ENCODE results near the gene CLSTN2. TPM values are rescaled to one million over a fixed set of nuclear protein-coding genes. Genes with fewer than 3 reads are reported as not detected.

CLSTN2 gene
- polyA plus RNA-seq, 2 donors, result 0.20 TPM

GRCh38 chr3:140128631-140129030, 193.6 kb downstream of the CLSTN2 start:
- Histone ChIP-seq H3K4me3 (ENCODE audit: low read depth in 1 of 2, low read length in 2 of 2) (no peak overlapping the region), H3K9me3 (ENCODE audit: control insufficient read depth in 2 of 2, insufficient read depth in 1 of 2, low read depth in 1 of 2, low read length in 1 of 2) (no peaks in the 10 kb centered on the region), H3K27me3 (ENCODE audit: control insufficient read depth in 1 of 2, insufficient read depth in 2 of 2, low read length in 2 of 2) (no peaks in the 10 kb centered on the region), H3K4me1 (ENCODE audit: control insufficient read depth in 2 of 2, insufficient read depth in 2 of 2, low read length in 1 of 2) (no peaks in the 10 kb centered on the region), H3K36me3 (ENCODE audit: control insufficient read depth in 2 of 2, insufficient read depth in 2 of 2, low read length in 1 of 2) (no peaks in the 10 kb centered on the region), H3K27ac (ENCODE audit: low read depth in 2 of 2, low read length in 1 of 2) (no peak overlapping the region)
- WGBS, 2 donors, result 46 to 62% methylated on average over 5 of the region's 5 CpGs

- H3K36me3 ChIP-seq (ENCODE audit: control insufficient read depth in 2 of 2, insufficient read depth in 2 of 2, low read length in 1 of 2), result no peaks in the 10 kb centered on the region
- no peak overlapping the region for H3K4me3 ChIP-seq (ENCODE audit: low read depth in 1 of 2, low read length in 2 of 2)
- no peaks in the 10 kb centered on the region for H3K27me3 ChIP-seq (ENCODE audit: control insufficient read depth in 1 of 2, insufficient read depth in 2 of 2, low read length in 2 of 2)
- no peak overlapping the region for H3K27ac ChIP-seq (ENCODE audit: low read depth in 2 of 2, low read length in 1 of 2)
- H3K9me3 ChIP-seq (ENCODE audit: control insufficient read depth in 2 of 2, insufficient read depth in 1 of 2, low read depth in 1 of 2, low read length in 1 of 2), result no peaks in the 10 kb centered on the region
- no peaks in the 10 kb centered on the region for H3K4me1 ChIP-seq (ENCODE audit: control insufficient read depth in 2 of 2, insufficient read depth in 2 of 2, low read length in 1 of 2)
- 75 to 76% methylated on average over 6 of the region's 6 CpGs for WGBS, 2 donors
These were observed 194.8 kb downstream of the CLSTN2 start for GRCh38 chr3:140129768-140130284.

DNA sequence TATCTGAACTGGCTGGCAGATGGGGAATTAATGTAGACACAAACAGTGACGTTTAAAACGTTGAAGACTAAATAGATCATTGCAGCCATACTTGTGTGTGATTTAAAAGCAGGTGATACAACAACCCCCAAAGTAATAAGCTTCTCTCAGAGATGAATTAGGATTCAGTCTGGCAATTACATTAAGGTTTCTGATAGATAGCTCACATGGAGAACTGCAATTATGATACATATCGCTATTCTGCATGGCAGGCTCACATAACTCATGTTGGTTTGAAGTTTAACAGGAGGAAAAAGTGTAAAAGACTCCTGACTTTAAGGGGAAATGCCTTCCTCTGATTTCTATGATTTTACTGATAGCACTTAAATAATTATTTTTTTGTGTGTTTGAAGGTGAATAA, 196.9 kb downstream of the CLSTN2 start:
- no peaks in the 10 kb centered on the region for H3K36me3 ChIP-seq (ENCODE audit: control insufficient read depth in 2 of 2, insufficient read depth in 2 of 2, low read length in 1 of 2)
- H3K9me3 ChIP-seq (ENCODE audit: control insufficient read depth in 2 of 2, insufficient read depth in 1 of 2, low read depth in 1 of 2, low read length in 1 of 2), result no peaks in the 10 kb centered on the region
- no peaks in the 10 kb centered on the region for H3K27me3 ChIP-seq (ENCODE audit: control insufficient read depth in 1 of 2, insufficient read depth in 2 of 2, low read length in 2 of 2)
- WGBS, 2 donors, result 62 to 71% methylated on average over 3 of the region's 3 CpGs
- H3K27ac ChIP-seq (ENCODE audit: low read depth in 2 of 2, low read length in 1 of 2), result no peak overlapping the region
- H3K4me3 ChIP-seq (ENCODE audit: low read depth in 1 of 2, low read length in 2 of 2), result no peak overlapping the region
- no peaks in the 10 kb centered on the region for H3K4me1 ChIP-seq (ENCODE audit: control insufficient read depth in 2 of 2, insufficient read depth in 2 of 2, low read length in 1 of 2)

- 78 to 84% methylated on average over 5 of the region's 5 CpGs for WGBS, 2 donors
- no peaks in the 10 kb centered on the region for H3K27me3 ChIP-seq (ENCODE audit: control insufficient read depth in 1 of 2, insufficient read depth in 2 of 2, low read length in 2 of 2)
- no peaks in the 10 kb centered on the region for H3K4me1 ChIP-seq (ENCODE audit: control insufficient read depth in 2 of 2, insufficient read depth in 2 of 2, low read length in 1 of 2)
- no peak overlapping the region for H3K4me3 ChIP-seq (ENCODE audit: low read depth in 1 of 2, low read length in 2 of 2)
- H3K27ac ChIP-seq (ENCODE audit: low read depth in 2 of 2, low read length in 1 of 2), result no peak overlapping the region
- no peaks in the 10 kb centered on the region for H3K36me3 ChIP-seq (ENCODE audit: control insufficient read depth in 2 of 2, insufficient read depth in 2 of 2, low read length in 1 of 2)
- no peaks in the 10 kb centered on the region for H3K9me3 ChIP-seq (ENCODE audit: control insufficient read depth in 2 of 2, insufficient read depth in 1 of 2, low read depth in 1 of 2, low read length in 1 of 2)
These were observed 199.4 kb downstream of the CLSTN2 start for GRCh38 chr3:140134231-140134965.

DNA sequence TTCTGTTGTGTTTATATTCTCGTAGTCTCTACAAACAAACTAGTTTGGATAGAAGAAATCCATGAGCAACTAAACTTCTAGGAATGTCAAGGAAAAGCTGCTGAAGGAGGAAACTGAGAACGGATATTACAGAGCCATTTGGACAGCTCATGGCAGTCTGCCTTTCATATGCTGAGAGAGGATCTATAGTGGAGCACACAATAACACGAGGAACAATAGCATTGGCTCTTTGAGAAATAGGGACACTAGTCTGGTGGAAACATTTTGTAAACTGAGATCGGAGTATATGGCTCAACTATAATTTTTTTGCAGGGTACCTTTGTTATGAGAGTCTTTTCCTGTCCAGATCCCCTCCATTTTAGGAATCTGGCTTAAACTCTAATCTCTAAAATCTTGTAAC, 200.5 kb downstream of the CLSTN2 start:
- no peaks in the 10 kb centered on the region for H3K9me3 ChIP-seq (ENCODE audit: control insufficient read depth in 2 of 2, insufficient read depth in 1 of 2, low read depth in 1 of 2, low read length in 1 of 2)
- WGBS, 2 donors, result 57% methylated on average over 4 of the region's 4 CpGs

GRCh38 chr3:140143367-140144069, 208.5 kb downstream of the CLSTN2 start:
- no peaks in the 10 kb centered on the region for H3K4me1 ChIP-seq (ENCODE audit: control insufficient read depth in 2 of 2, insufficient read depth in 2 of 2, low read length in 1 of 2)
- H3K27me3 ChIP-seq (ENCODE audit: control insufficient read depth in 1 of 2, insufficient read depth in 2 of 2, low read length in 2 of 2), result no peaks in the 10 kb centered on the region
- whole genome bisulfite sequencing, 2 donors, result 88 to 92% methylated on average over 5 of the region's 5 CpGs

More for the DNA sequence above, 200.5 kb downstream of the CLSTN2 start:
- Histone ChIP-seq H3K27ac (ENCODE audit: low read depth in 2 of 2, low read length in 1 of 2) (no peak overlapping the region), H3K4me1 (ENCODE audit: control insufficient read depth in 2 of 2, insufficient read depth in 2 of 2, low read length in 1 of 2) (no peaks in the 10 kb centered on the region), H3K36me3 (ENCODE audit: control insufficient read depth in 2 of 2, insufficient read depth in 2 of 2, low read length in 1 of 2) (no peaks in the 10 kb centered on the region), H3K4me3 (ENCODE audit: low read depth in 1 of 2, low read length in 2 of 2) (no peak overlapping the region), H3K27me3 (ENCODE audit: control insufficient read depth in 1 of 2, insufficient read depth in 2 of 2, low read length in 2 of 2) (no peaks in the 10 kb centered on the region)

DNA sequence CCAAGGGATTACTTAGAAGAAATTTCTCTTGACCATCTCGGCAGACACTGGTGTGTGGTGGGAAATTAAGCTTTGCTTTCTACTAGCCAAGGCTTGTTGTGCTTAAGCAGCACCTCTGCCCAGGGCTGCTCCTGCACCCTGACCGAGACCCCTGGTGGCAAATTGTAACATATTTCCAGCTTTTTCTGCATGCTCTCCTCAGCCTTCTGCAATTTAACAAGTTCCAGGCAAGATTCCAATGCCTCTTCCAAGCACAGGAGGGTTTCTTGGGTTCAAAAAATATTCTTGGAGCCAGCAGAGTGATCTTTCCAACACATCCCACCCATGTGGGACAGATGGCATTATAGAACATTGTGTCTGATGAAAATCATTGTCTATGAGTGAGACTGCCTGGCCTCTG, 210.5 kb downstream of the CLSTN2 start:
- H3K9me3 ChIP-seq (ENCODE audit: control insufficient read depth in 2 of 2, insufficient read depth in 1 of 2, low read depth in 1 of 2, low read length in 1 of 2), result peaks cover 0 to 2% of the 10 kb centered on the region in 2 donors
- no peak overlapping the region for H3K27ac ChIP-seq (ENCODE audit: low read depth in 2 of 2, low read length in 1 of 2)
- no peaks in the 10 kb centered on the region for H3K27me3 ChIP-seq (ENCODE audit: control insufficient read depth in 1 of 2, insufficient read depth in 2 of 2, low read length in 2 of 2)
- H3K4me1 ChIP-seq (ENCODE audit: control insufficient read depth in 2 of 2, insufficient read depth in 2 of 2, low read length in 1 of 2), result no peaks in the 10 kb centered on the region
- 84 to 86% methylated on average over 2 of the region's 2 CpGs for WGBS, 2 donors
- H3K36me3 ChIP-seq (ENCODE audit: control insufficient read depth in 2 of 2, insufficient read depth in 2 of 2, low read length in 1 of 2), result no peaks in the 10 kb centered on the region
- no peak overlapping the region for H3K4me3 ChIP-seq (ENCODE audit: low read depth in 1 of 2, low read length in 2 of 2)

More at GRCh38 chr3:140143367-140144069, 208.5 kb downstream of the CLSTN2 start:
- no peaks in the 10 kb centered on the region for H3K9me3 ChIP-seq (ENCODE audit: control insufficient read depth in 2 of 2, insufficient read depth in 1 of 2, low read depth in 1 of 2, low read length in 1 of 2)
- no peak overlapping the region for H3K4me3 ChIP-seq (ENCODE audit: low read depth in 1 of 2, low read length in 2 of 2)
- no peaks in the 10 kb centered on the region for H3K36me3 ChIP-seq (ENCODE audit: control insufficient read depth in 2 of 2, insufficient read depth in 2 of 2, low read length in 1 of 2)
- no peak overlapping the region for H3K27ac ChIP-seq (ENCODE audit: low read depth in 2 of 2, low read length in 1 of 2)

- H3K27me3 ChIP-seq (ENCODE audit: control insufficient read depth in 1 of 2, insufficient read depth in 2 of 2, low read length in 2 of 2), result no peaks in the 10 kb centered on the region
- no peaks in the 10 kb centered on the region for H3K36me3 ChIP-seq (ENCODE audit: control insufficient read depth in 2 of 2, insufficient read depth in 2 of 2, low read length in 1 of 2)
- H3K27ac ChIP-seq (ENCODE audit: low read depth in 2 of 2, low read length in 1 of 2), result no peak overlapping the region
- no peaks in the 10 kb centered on the region for H3K4me1 ChIP-seq (ENCODE audit: control insufficient read depth in 2 of 2, insufficient read depth in 2 of 2, low read length in 1 of 2)
- peaks cover 0 to 2% of the 10 kb centered on the region in 2 donors for H3K9me3 ChIP-seq (ENCODE audit: control insufficient read depth in 2 of 2, insufficient read depth in 1 of 2, low read depth in 1 of 2, low read length in 1 of 2)
- no peak overlapping the region for H3K4me3 ChIP-seq (ENCODE audit: low read depth in 1 of 2, low read length in 2 of 2)
These were observed 211.7 kb downstream of the CLSTN2 start for GRCh38 chr3:140146668-140147067.

DNA sequence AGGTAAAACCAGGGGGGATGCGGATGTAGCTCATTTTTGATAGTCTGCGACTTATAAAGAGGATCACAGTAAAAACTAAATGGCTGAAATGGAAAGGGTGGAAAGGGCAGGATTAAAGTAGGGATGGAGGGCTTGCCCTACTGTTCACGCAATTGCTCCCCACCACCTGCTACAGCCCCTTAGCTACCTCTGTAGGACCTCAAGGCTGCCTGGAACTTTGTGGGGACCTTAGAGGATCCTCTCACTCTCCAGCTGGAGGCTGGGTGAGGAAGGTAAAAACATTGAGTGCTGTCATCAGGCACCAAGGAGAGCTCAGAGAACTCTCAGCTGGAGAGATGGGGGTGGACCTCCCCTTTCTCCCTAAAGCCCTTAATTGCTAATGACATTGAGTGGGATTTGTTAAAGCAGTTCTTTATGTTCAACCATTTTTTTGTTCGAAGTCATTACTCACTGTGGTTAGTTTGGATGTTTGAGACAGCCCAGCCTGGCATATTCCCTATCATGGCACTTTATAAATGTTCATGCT, 213.0 kb downstream of the CLSTN2 start:
- 91 to 95% methylated on average over 4 of the region's 4 CpGs for WGBS, 2 donors
- no peaks in the 10 kb centered on the region for H3K4me1 ChIP-seq (ENCODE audit: control insufficient read depth in 2 of 2, insufficient read depth in 2 of 2, low read length in 1 of 2)
- peaks cover 0 to 2% of the 10 kb centered on the region in 2 donors for H3K9me3 ChIP-seq (ENCODE audit: control insufficient read depth in 2 of 2, insufficient read depth in 1 of 2, low read depth in 1 of 2, low read length in 1 of 2)
- no peak overlapping the region for H3K27ac ChIP-seq (ENCODE audit: low read depth in 2 of 2, low read length in 1 of 2)
- H3K4me3 ChIP-seq (ENCODE audit: low read depth in 1 of 2, low read length in 2 of 2), result no peak overlapping the region
- H3K36me3 ChIP-seq (ENCODE audit: control insufficient read depth in 2 of 2, insufficient read depth in 2 of 2, low read length in 1 of 2), result no peaks in the 10 kb centered on the region
- no peaks in the 10 kb centered on the region for H3K27me3 ChIP-seq (ENCODE audit: control insufficient read depth in 1 of 2, insufficient read depth in 2 of 2, low read length in 2 of 2)

Data from esophagus (tissue), 2 donors.